GM21360 (cell line): ENCODE measurements around the gene BOLA2B.
"Not testable (repeated sequence)": the region's sequence is repeated elsewhere in the genome, so short reads cannot be mapped to it uniquely, and the experiment has no call there.

Source experiments
- ATAC-seq: cut with Tn5 transposase; IDR thresholded peaks from one replicate; pipeline ENCODE4 v1.9.1; 2021; ENCODE audit warnings: mild to moderate bottlenecking, moderate library complexity; ENCODE audit not compliant: unreplicated experiment

BOLA2B gene

DNA sequence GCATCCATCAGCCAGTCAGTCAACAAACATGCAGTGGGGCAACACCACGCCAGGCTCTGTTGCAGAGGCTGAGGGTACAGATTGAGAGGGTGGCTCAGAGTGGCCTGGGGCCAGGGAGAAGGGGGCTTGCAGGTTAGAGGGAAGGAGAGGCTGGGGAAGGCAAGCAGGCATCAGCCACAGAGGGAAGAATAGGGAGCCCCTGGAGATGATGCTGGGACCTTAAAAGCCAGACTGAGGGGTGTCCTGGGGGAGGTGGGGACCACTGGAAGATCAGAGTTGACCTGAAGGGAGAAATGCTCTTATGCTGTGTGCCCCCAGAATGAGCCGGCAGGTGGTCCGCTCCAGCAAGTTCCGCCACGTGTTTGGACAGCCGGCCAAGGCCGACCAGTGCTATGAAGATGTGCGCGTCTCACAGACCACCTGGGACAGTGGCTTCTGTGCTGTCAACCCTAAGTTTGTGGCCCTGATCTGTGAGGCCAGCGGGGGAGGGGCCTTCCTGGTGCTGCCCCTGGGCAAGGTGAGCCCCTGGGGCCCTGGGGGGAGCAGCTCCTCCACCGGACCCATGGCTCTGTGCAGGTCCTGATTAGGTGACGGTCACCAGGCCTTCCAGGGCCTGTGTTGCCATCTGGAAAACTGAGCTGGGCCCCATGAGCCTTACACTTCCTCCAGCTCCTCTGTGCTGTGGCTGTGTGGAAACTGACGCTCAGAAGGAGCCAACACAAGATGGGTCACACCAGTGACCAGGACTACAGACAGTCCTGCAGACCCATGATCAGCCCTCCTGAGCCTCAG is 8.4 kb downstream of the BOLA2B start:
- ATAC-seq, result no peak

GRCh38 chr16:30184096-30184890 is 9.2 kb downstream of the BOLA2B start:
- ATAC-seq, result no peak

DNA sequence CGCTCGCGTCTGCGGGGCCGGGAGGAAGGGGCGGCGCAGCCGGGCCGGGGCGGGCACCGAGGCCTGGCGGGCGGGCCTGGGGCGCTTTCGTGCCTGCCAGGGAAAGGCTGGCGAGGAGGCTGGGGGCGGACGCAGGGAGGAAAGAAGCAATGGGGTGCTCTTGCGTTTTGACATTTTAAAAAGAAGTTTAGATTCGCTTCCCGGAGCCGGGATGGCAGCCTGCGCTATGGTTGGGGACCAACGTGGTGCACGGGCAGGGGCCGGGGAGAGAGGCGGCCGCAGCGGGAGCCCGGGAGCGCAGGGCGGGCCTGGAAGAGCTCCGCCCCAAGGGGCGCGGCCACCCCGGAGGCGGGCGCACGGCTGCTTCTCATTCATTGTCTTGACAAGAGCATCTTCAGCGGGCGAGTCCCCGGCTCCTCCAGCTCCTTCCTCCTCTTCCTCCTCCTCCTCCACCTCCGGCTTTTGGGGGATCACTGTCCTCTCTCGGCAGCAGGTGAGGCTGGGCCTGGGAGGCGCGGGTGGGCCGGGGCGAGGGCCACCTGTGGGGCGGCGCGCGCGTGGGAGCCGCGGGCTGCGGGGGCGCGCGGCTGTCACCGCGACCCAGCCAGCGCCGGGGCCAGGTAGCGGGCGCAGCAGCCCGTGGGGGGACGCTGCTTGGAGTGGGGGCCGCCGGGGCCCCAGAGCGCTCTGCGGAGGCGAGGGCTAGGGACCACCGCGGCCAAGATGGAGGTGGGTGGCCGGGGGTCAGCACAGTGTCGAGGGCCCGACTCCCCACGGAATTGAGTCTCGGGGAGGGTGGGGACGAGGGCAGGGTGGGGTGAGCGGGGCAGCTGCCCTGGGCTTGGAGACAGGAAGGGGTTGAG is 10.0 kb downstream of the BOLA2B start, which contains the start of gene CORO1A:
Gene CORO1A, plus strand, starts transcription at position 370 of the 863 bp plus-strand sequence. CDS start 1,608 bp downstream, outside the sequence.
- ATAC-seq, result peak; percentile 39

DNA sequence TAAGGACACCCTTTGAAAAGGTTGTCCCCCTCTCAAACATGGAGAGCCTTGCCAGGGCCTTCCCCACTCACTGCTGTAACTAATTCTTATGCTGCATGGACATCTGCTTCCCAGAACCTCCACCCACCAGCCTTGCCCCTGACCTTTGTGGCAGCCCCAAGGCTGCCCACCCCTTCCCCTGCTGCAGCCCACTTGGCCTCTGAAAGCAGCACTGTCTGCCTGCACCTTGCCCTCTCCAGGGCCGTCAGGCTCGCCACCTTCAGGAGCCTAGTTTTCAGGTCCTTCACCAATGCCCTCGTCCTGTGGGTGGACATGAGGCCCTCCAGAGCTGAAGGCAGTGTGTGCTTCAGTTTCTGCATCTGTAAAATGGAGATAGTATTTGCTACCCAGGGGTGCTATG is 12.7 kb downstream of the BOLA2B start:
- ATAC-seq, result no peak

GRCh38 chr16:30179931-30180330 is 13.5 kb downstream of the BOLA2B start:
- no peak for ATAC-seq

DNA sequence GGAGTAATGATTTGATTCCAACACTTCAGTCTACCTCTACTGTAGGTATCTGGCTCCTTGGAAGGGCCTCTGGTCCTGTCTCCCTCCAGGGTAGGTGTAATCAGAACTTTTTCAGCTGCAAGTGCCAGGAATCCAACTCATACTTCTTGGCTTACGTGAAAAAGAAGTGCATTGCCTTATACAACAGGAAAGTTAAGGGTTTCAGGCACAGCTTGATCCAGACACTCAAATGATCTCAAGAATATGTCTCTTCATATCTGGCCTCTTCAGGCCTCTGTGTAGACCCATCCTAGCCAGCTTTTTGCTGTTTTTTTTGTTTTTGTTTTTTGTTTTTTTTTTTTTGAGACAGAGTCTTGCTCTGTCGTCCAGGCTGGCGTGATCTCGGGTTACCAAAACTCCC is 14.3 kb downstream of the BOLA2B start:
- no peak for ATAC-seq

DNA sequence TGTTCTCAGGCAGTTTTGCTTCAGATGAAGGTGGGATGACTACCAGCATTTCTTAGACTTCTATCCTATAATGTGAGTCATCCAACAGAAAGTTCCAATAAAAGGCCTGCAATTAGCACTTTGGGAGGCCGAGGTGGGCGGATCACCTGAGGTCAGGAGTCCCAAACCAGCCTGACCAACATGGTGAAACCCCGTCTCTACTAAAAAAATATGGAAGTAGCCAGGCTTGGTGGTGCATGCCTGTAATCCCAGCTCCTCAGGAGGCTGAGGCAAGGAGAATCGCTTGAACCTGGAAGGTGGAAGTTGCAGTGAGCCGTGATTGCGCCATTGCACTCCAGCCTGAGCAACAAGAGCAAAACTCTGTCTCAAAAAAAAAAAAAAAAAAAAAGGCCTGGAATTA is 16.6 kb downstream of the BOLA2B start:
- ATAC-seq, result not testable (repeated sequence)

GRCh38 chr16:30173054-30173453 is 20.4 kb downstream of the BOLA2B start:
- ATAC-seq, result no peak

DNA sequence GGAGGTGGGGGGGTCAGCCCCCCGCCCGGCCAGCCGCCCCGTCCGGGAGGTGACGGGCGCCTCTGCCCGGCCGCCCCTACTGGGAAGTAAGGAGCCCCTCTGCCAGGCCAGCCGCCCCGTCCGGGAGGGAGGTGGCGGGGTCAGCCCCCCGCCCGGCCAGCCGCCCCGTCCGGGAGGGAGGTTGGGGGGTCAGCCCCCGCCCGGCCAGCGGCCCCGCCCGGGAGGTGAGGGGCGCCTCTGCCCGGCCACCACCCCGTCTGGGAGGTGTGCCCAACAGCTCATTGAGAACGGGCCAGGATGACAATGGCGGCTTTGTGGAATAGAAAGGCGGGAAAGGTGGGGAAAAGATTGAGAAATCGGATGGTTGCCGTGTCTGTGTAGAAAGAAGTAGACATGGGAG is 23.3 kb downstream of the BOLA2B start:
- not testable (repeated sequence) for ATAC-seq

GRCh38 chr16:30169416-30169815 is 24.1 kb downstream of the BOLA2B start:
- ATAC-seq, result not testable (repeated sequence)

DNA sequence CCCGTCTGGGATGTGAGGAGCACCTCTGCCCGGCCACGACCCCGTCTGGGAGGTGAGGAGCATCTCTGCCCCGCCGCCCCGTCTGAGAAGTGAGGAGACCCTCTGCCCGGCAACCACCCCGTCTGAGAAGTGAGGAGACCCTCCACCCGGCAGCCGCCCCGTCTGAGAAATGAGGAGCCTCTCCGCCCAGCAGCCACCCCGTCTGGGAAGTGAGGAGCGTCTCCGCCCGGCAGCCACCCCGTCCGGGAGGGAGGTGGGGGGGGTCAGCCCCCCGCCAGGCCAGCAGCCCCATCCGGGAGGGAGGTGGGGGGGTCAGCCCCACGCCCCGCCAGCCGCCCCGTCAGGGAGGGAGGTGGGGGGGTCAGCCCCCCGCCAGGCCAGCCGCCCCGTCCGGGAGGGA is 24.7 kb downstream of the BOLA2B start:
- not testable (repeated sequence) for ATAC-seq

DNA sequence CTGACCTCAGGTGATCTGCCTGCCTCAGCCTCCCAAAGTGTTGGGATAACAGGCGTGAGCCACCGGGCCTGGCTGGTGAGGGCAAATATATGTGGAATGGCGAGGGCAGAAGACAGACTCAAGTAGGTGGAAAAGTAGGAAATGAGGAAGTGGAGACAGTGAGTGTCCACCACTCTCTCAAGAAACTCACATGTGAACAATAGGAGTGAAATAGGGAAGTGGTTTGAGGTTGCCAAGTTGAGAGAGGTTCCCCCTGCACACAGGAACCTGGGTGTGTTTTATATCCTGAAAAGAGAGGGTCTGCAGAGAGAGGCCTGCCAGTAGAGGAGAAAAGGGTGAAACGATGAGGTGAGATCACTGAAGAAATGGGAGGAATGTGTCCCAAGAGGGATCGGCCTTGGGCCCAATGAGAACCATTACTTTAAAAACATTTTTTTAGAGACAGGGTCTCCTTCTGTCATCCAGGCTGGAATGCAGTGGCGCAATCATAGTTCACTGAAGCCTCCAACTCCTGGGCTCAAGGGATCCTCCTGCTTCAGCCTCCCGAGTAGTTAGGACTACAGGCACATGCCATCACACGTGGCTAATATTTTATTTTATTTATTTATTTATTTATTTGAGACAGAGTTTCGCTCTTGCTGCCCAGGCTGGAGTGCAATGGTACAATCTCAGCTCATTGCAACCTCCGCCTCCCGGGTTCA is 27.1 kb downstream of the BOLA2B start:
- ATAC-seq, result no peak

DNA sequence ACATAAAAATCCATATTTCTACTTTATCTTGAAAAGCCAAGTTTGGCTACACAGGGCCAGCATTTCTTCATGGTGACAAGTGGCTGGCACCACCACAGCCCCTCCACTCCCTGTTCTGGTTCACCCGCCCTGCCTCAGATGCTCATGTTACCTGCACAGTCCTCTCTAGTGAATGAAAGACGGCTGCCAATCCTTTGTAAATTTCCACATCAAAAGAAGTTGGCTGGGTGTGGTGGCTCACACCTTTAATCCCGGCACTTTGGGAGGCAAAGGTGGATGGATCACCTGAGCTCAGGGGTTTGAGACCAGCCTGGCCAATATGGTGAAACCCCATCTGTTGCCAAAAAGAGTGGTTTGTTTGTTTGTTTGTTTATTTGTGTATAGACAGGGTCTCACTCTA is 29.9 kb downstream of the BOLA2B start:
- ATAC-seq, result no peak

GRCh38 chr16:30157214-30157613 is 36.3 kb downstream of the BOLA2B start:
- no peak for ATAC-seq

- ATAC-seq, result no peak
Measured at GRCh38 chr16:30155188-30155587, 38.3 kb downstream of the BOLA2B start.

- no peak for ATAC-seq
Measured at GRCh38 chr16:30152517-30152916, 40.9 kb downstream of the BOLA2B start.

GRCh38 chr16:30151091-30151490 is 42.4 kb downstream of the BOLA2B start:
- no peak for ATAC-seq

GRCh38 chr16:30149250-30149930 is 44.1 kb downstream of the BOLA2B start:
- ATAC-seq, result no peak

DNA sequence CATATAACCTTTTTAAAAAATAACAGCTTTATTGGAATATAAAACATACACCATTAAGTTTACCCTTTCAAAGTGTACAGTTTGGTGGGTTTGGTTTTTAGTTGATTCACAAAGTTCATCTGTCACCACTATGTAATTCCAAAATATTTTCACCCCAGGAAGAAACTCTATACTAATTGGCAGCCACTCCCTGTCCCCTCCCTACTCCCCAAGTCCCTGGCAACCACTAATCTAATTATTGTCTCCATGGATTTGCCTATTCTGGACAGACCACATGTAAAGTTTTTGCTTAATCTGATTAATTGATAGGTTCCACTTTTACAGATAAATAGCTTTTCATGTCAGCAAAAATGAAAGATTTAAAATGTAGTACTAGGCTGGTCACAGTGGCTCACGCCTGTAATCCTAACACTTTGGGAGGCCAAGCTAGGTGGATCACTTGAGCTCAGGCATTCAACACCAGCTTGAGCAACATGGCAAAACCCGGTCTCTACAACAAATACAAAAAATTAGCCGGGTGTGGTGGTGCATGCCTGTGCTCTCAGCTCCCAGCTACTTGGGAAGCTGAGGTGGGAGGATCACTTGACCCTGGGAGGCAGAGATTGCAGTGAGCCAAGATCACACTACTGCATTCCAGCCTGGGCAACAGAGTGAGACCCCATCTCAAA is 45.5 kb downstream of the BOLA2B start:
- no peak for ATAC-seq
